HG02798 (cell line): ENCODE results near the gene BRICD5.

Experiments
- ATAC-seq: cut with Tn5 transposase; IDR thresholded peaks from one replicate; pipeline ENCODE4 v1.9.1; 2021; ENCODE audit warnings: mild to moderate bottlenecking; ENCODE audit not compliant: unreplicated experiment, poor library complexity

BRICD5 gene

GRCh38 chr16:2238150-2238837 is 27.6 kb upstream of the BRICD5 start:
- no peak for ATAC-seq

GRCh38 chr16:2237493-2238149 is 27.0 kb upstream of the BRICD5 start:
- no peak for ATAC-seq

- no peak for ATAC-seq
These were observed 26.4 kb upstream of the BRICD5 start for GRCh38 chr16:2237102-2237482.

GRCh38 chr16:2236337-2237101 is 25.9 kb upstream of the BRICD5 start, which contains the start of gene DNASE1L2:
DNASE1L2 (plus strand) TSS chr16:2236444; CDS start chr16:2236817, 373 bp downstream.
- ATAC-seq: no peak

- ATAC-seq: no peak
These were observed 25.2 kb upstream of the BRICD5 start for GRCh38 chr16:2235695-2236336.

- no peak for ATAC-seq
These were observed 24.6 kb upstream of the BRICD5 start for GRCh38 chr16:2235234-2235651.

GRCh38 chr16:2234813-2235170 is 24.1 kb upstream of the BRICD5 start:
- ATAC-seq: no peak

GRCh38 chr16:2233872-2234812 is 23.5 kb upstream of the BRICD5 start:
- no peak for ATAC-seq

- no peak for ATAC-seq
These were observed 22.5 kb upstream of the BRICD5 start for GRCh38 chr16:2233046-2233775.

- ATAC-seq: no peak
These were observed 21.7 kb upstream of the BRICD5 start for GRCh38 chr16:2232094-2232990.

- no peak for ATAC-seq
These were observed 20.6 kb upstream of the BRICD5 start for GRCh38 chr16:2231016-2231931.

- ATAC-seq: no peak
These were observed 19.7 kb upstream of the BRICD5 start for GRCh38 chr16:2230376-2230775.

- no peak for ATAC-seq
These were observed 19.1 kb upstream of the BRICD5 start for GRCh38 chr16:2229632-2230250.

- ATAC-seq: no peak
These were observed 18.4 kb upstream of the BRICD5 start for GRCh38 chr16:2229091-2229490.

GRCh38 chr16:2228161-2228824 is 17.6 kb upstream of the BRICD5 start:
- no peak for ATAC-seq

GRCh38 chr16:2226918-2227317 is 16.3 kb upstream of the BRICD5 start:
- no peak for ATAC-seq
